Inflammatory macrophage treated with lipopolysaccharide for 4 hours (primary cell): Measurements from ENCODE around the gene LYPD4.
"Not testable (repeated sequence)": the region's sequence is repeated elsewhere in the genome, so short reads cannot be mapped to it uniquely, and the experiment has no call there.

Source experiments
- DNase-seq: peaks from one replicate; pipeline ENCODE4 v3.0.0-alpha.2; 2020

Gene LYPD4

GRCh38 chr19:41796362-41796761 is 48.1 kb downstream of the LYPD4 start, which contains the start of gene CEACAM3:
Gene CEACAM3, plus strand, starts transcription at chr19:41796587. Its CDS starts 91 bp downstream, at chr19:41796678.
- DNase-seq, result peak; percentile 31

GRCh38 chr19:41795031-41795461 is 49.4 kb downstream of the LYPD4 start:
- DNase-seq, result peak; percentile 82

GRCh38 chr19:41793414-41793727 is 51.1 kb downstream of the LYPD4 start:
- no peak for DNase-seq

GRCh38 chr19:41792513-41793413 is 51.7 kb downstream of the LYPD4 start:
- DNase-seq, result peak; percentile 74

GRCh38 chr19:41789053-41789452 is 55.4 kb downstream of the LYPD4 start:
- not testable (repeated sequence) for DNase-seq

- not testable (repeated sequence) for DNase-seq
Measured at GRCh38 chr19:41788518-41788917, 56.0 kb downstream of the LYPD4 start.
